Epithelial cell of esophagus (primary cell): Measurements from ENCODE around the gene NEXMIF.

Source experiments
- DNase-seq: peaks from one replicate; pipeline ENCODE4 v3.0.0; 2010; ENCODE audit warnings: low read depth
- H3K4me3 ChIP-seq: 2 replicates; pipeline ENCODE4 v1.5.1; 2011; ENCODE audit warnings: mild to moderate bottlenecking, low read length, control low read depth
- CTCF ChIP-seq: IDR thresholded peaks from 2 replicates; pipeline ENCODE4 v1.5.1; 2011; ENCODE audit warnings: low read depth, mild to moderate bottlenecking, low read length, control low read depth, inconsistent platforms; ENCODE audit not compliant: insufficient read depth; ENCODE audit errors: missing control alignments

NEXMIF gene

GRCh38 chrX:74797338-74797887 lies 127.8 kb downstream of the NEXMIF start:
- no peak for DNase-seq
- no peak for TF ChIP-seq CTCF
- H3K4me3 ChIP-seq, result no peak overlapping the region

- DNase-seq, result peak; percentile 0
- H3K4me3 ChIP-seq, result no peak overlapping the region
- TF ChIP-seq CTCF, result no peak
These were observed 136.6 kb downstream of the NEXMIF start for GRCh38 chrX:74788545-74789086.

- DNase-seq, result no peak
- no peak for TF ChIP-seq CTCF
- no peak overlapping the region for H3K4me3 ChIP-seq
These were observed 140.6 kb downstream of the NEXMIF start for GRCh38 chrX:74784629-74785028.

GRCh38 chrX:74781507-74782034 lies 143.7 kb downstream of the NEXMIF start:
- no peak for DNase-seq
- no peak for TF ChIP-seq CTCF
- H3K4me3 ChIP-seq, result no peak overlapping the region

GRCh38 chrX:74779175-74779574 lies 146.1 kb downstream of the NEXMIF start:
- no peak for TF ChIP-seq CTCF
- H3K4me3 ChIP-seq, result no peak overlapping the region
- DNase-seq, result peak; percentile 0

- H3K4me3 ChIP-seq, result no peak overlapping the region
- no peak for DNase-seq
- no peak for TF ChIP-seq CTCF
These were observed 150.3 kb downstream of the NEXMIF start for GRCh38 chrX:74774988-74775387.

GRCh38 chrX:74736450-74736849 lies 188.8 kb downstream of the NEXMIF start:
- TF ChIP-seq CTCF, result no peak
- H3K4me3 ChIP-seq, result no peak overlapping the region
- DNase-seq, result no peak
